GM18519 (cell line): Measurements from ENCODE around the gene SLC18A2.

ENCODE experiments used
- ATAC-seq: cut with Tn5 transposase; IDR thresholded peaks from one replicate; pipeline ENCODE4 v1.9.1; 2021; ENCODE audit warnings: mild to moderate bottlenecking, moderate library complexity; ENCODE audit not compliant: unreplicated experiment, low FRiP score

SLC18A2 gene

DNA sequence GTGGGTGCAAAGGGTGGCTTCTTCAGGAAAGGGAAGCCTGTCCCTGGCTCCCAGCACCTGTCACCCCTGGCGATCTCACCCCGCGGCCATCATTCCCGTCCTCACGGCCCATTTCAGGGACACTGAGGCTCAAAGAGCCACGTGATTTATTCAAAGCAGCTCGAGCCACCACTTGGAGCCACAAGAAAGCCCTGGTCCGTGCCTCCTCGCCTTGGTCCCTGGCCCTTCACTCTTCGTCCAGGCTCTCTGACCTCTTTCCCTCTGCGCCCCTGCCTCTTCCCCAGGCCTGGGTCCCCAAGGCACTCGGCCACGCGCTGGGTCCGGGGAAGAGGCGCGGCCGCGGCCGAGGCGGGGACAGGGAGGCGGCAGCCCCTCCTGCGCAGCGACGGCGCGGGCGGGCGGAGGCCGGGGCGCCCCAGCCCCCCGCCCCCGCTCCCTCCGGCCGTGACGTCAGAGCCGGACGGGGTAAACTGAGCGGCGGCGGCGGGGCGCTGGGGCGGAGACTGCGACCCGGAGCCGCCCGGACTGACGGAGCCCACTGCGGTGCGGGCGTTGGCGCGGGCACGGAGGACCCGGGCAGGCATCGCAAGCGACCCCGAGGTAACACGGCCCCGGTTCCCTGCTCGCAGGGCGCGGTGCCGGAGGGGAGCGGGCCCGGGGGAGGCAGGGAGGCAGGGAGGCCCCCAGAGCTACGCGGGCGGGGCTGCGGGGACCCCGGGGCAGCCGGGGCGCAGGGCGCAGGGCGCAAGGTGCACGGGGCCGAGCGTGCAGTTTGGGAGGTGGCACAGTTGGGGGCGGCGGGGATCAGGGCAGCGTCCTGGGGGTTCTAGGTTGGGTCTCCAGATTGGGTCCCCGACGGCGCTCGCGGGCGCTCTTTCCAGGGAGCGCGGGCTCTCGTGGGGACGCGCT is at the start of gene SLC18A2:
Gene SLC18A2 (plus strand): TSS at position 494 of the 909 bp plus-strand sequence. CDS start 580 bp downstream, outside the sequence.
- ATAC-seq = no peak

DNA sequence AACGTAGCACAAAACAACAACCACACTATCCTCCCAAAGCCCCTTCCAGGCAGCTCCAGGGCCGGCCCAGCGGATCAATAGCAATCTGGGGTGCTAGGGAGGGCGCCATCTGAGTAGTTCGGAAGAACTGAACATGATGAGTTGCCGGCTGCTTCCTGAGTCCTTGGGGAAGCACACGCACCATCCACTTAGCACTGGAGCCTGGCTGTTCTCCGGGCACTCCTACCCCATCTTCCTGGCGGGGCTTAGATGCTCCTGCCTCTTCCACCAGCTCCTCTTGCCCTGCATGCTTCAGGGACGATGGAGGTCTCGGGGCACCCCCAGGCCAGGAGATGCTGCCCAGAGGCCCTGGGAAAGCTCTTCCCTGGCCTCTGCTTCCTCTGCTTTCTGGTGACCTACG is 43.7 kb upstream of the SLC18A2 start, which contains the start of gene KCNK18:
Gene KCNK18 (plus strand): TSS at position 301 of the 400 bp plus-strand sequence. CDS start 0 bp downstream, at position 301.
- no peak for ATAC-seq

DNA sequence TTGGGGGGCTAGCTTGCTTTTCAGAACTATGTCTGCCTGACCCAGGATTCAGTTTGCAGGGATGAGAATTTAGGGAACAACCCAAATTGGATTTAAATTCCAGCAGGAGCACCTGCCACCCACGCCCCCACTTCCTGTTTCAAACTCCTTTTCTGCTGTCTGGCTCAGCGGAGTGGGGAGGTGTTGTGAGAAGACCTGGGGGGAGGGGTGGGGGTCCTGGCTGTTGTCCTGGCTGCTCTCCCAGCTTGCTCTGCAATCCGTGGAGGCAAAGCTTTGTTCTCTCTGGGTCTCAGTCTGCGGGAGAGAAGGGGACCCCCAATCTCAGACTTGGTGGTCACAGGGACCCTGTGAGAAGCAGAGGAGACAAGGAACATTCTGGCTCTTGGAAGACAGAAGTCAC is 42.8 kb upstream of the SLC18A2 start:
- ATAC-seq = no peak

GRCh38 chr10:117201826-117202225 is 39.1 kb upstream of the SLC18A2 start:
- no peak for ATAC-seq

GRCh38 chr10:117204316-117204715 is 36.6 kb upstream of the SLC18A2 start:
- ATAC-seq = no peak

DNA sequence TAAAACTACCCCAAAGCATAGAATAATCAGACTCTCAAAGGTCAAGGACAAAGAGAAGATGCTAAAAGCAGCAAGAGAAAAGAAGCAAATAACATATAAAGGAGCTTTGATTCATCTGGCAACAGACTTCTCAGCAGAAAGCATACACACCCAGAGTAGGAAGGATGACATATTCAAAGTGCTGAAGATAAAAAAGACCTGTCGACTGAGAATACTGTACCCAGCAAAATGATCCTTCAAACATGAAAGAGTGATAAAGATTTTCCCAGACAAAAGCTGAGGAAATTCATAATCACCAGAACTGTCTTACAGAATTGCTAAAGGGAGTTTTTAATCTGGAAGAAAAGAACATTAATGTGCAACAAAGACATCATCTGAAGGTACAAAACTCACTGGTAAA is 28.7 kb upstream of the SLC18A2 start:
- ATAC-seq = no peak

DNA sequence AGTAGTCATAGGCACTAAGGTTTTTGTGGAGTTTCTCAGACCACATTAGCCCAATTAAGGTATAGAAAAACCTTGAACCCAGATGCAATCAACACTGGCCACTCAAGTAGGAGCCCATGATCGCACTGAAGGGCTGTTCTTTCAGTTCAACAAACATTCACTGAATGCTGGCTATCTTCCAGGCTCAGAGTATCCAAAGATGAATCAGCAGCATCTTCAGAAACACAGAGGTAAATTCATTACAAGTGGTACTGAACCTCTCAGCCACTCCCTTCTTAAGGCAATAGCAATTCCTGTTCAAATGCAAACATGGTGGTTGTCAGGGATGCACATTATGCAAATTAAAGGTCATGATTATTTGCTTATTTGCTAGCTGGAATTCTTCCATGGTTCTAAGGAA is 26.5 kb upstream of the SLC18A2 start:
- ATAC-seq = no peak

- no peak for ATAC-seq
Measured at GRCh38 chr10:117215079-117215478, 25.8 kb upstream of the SLC18A2 start.

DNA sequence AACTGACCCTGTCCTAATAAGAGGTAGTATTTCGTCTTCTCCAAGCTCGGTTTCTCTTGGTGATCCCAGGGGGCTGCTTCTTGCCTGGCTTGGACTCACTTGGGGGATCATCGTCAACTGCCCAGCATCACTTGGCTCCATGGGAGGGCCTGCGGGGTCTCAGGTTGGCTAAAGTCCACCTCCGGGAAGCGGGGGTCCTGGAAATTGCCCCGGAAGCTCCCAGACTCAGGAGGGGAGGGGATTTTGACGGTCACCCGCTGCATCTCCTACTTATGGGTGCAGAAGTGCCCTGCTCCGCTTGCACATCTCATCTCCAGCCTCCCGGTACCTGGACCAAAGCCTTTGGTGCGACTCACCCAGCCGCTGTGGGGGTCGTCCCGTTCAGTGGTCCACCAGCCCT is 24.9 kb upstream of the SLC18A2 start:
- ATAC-seq = no peak

DNA sequence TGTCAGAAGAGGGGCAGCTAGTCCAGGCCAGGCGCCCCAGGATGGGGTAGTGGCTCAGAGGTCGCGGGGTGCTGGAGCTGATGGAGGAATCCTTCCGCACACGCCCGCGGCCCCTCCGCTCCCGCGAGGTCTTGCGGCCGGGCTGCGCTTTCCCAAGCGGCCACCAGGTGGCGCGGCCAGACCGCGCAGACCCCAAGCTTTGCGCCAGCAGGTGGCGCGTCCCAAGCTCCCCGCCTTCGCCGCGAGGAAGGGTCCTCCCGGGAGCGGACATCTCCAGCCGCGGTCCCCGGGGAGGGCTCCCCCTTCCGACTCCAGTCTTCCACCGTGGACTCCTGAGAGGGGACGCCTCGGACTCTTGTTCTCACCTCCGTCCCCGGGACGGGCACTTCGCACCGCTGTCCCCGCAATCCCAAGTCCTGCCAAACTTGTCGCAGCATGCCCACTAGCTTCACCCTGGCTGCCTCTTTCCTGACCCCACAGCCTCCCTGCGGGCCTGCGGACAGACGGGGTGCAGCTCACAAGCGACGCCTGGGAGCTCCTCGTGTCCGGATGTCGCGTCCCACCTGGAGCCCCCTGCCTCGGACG is 24.2 kb upstream of the SLC18A2 start:
- peak; percentile 57 for ATAC-seq

GRCh38 chr10:117217196-117217761 is 23.6 kb upstream of the SLC18A2 start:
- ATAC-seq = peak; percentile 29

- no peak for ATAC-seq
Measured at GRCh38 chr10:117218654-117219053, 22.3 kb upstream of the SLC18A2 start.

DNA sequence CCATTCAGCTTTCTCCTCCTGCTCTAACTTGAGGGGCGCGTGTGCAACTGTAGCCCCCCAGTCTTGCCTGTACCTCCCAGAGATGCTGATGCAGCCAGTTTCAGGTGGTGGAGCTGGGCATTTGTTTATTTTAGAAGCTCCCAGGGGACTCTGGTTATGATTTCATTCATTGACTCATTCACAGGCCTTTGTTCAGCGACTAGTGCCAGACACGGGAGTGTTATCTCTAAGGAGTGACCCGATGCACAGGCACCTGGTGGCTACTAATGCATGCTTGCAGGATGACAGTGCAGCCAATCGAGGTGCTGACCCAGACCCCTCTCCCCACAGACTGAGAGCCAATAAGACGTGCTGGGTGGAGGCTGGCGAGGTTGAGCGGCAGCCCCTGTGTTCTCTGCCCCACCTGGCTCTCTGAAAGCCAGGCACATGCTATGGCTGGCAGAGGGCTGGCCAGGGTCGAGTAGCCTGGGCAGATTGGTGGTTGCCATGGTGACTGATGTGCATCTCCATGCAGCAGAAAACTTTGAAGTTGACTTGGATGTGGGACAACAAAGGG is 19.7 kb upstream of the SLC18A2 start:
- no peak for ATAC-seq

DNA sequence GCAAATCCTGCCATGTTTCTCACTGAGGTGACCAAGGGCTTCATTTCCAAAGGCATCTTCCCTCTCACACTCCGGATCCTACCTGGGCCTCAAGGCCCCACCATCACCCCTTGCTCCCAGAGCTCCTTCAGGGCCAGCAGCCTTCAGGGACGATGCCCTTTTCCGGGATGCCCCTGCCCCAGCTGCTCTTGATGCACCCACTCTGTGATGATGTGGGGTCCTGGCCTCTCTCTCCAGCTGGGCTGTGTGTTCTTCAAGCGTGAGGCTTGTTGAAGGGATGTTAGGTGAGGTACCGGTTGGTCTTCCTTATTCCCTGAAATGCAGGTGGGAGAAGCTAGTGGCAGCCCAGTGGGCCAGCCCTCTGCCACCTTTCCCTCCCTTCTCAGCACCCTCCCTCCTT is 18.4 kb upstream of the SLC18A2 start:
- ATAC-seq = no peak

DNA sequence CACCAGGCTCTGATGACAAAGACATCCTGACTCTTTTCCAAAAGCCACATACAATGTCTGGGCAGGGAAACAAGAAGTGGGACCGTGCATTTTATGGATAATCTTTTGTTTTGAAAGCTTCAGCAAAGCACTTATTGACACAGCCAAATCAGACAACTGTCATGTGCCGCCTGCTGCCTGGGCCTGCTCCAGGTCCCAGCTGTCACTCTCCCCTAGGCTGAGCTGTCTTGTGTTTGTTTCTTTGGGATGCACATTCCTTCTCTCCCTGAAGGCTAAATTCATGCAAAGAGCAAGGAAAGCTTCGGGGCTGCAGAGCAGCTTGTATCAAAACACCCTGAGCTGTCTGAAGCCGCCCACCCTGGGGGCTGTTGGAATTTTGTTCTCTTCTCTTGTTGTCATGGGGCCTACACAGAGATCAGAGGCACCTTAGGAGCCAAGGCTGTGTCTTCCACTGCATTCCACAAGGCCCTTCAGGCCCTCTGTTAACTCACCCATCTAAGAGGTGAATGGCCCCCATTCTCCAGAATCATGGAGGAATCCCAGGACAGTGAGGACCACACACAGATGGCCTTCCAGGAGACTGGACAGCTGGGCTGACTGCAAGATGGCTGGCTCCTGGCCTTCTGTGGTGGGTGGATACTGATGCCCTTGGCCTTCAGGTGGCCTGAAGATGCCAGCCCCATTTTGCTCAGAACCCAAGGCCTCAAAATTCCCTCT is 17.8 kb upstream of the SLC18A2 start:
- no peak for ATAC-seq

GRCh38 chr10:117223693-117224430 is 17.1 kb upstream of the SLC18A2 start:
- no peak for ATAC-seq

DNA sequence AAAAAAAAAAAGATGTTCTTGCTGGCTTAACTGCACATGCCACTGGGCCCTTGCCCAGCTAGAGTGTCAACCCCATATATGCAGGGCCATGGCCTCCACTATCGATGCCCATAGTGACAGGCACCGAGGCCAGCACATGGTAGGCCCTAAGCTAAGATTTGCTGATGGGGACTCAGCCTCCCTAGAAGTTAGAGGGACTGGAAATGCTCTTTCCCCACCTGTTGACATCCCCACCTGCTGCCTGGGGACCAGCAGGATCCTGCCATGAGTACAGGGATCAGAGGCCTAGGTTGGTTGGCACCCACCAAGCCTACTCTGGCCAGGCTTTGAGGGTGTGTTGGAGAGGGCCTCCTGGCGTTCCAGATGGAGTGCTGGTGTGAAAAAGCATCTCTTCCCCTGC is 16.0 kb upstream of the SLC18A2 start:
- no peak for ATAC-seq

GRCh38 chr10:117226813-117227451 is 14.0 kb upstream of the SLC18A2 start:
- peak; percentile 49 for ATAC-seq

- ATAC-seq = no peak
Measured at GRCh38 chr10:117228210-117228609, 12.7 kb upstream of the SLC18A2 start.
